Suprapubic skin (tissue), 4 donors: Measurements from ENCODE around the gene SLC6A18. TPM values are rescaled to one million over a fixed set of nuclear protein-coding genes. Genes with fewer than 3 reads are reported as not detected.
A peak's percentile ranks its signal among the peaks of the same experiment; 100 is the strongest.

Experiments
- DNase-seq, 2 donors: peaks; one replicate each; pipeline ENCODE4 v3.0.0-alpha.2; 2019; ENCODE audit warnings: low spot score in 2 of 2
- H3K27ac ChIP-seq: fragments of 200-600 bp; sonication (generic); one replicate; pipeline ENCODE4 v1.5.1; 2019
- H3K27me3 ChIP-seq: fragments of 200-600 bp; sonication (generic); one replicate; pipeline ENCODE4 v1.5.1; 2019
- H3K36me3 ChIP-seq: fragments of 200-600 bp; sonication (generic); one replicate; pipeline ENCODE4 v1.5.1; 2019
- H3K4me1 ChIP-seq: fragments of 200-600 bp; sonication (generic); one replicate; pipeline ENCODE4 v1.5.1; 2019
- H3K4me3 ChIP-seq: fragments of 200-600 bp; sonication (generic); one replicate; pipeline ENCODE4 v1.5.1; 2019; ENCODE audit warnings: mild to moderate bottlenecking
- H3K9me3 ChIP-seq: fragments of 200-600 bp; sonication (generic); one replicate; pipeline ENCODE4 v1.5.1; 2019
- EP300 ChIP-seq: sonication (generic); formaldehyde crosslinking; IDR thresholded peaks from one replicate; pipeline ENCODE4 v1.6.1; 2017; ENCODE audit warnings: antibody characterized with exemption
- POLR2A ChIP-seq, 2 donors: fragments of 450-650 bp; IDR thresholded peaks; one replicate each; pipeline ENCODE4 v1.6.1; 2017; ENCODE audit warnings: antibody characterized with exemption in 2 of 2, mild to moderate bottlenecking in 2 of 2, moderate library complexity in 2 of 2
- POLR2AphosphoS5 ChIP-seq, 3 donors: sonication (generic); formaldehyde crosslinking; IDR thresholded peaks; one replicate each; pipeline ENCODE4 v1.6.1; 2017; ENCODE audit warnings: antibody characterized with exemption in 3 of 3
- WGBS: methylation state at CpG from one replicate; pipeline ENCODE4 v1.1.5; 2018; 5-methylcytosine and 5-hydroxymethylcytosine counted together
- total RNA-seq, 4 donors: library from RNA; depleted of rRNA; stranded (reverse); fragments of >200 nt; gene quantifications; one replicate each; pipeline ENCODE4 v1.1.0, GENCODE V29; 2016
- TF ChIP-seq, protein P1 (sequence below), 2 donors: fragments of 200-600 bp in 1 of 2; fragments of 450-650 bp in 1 of 2; sonication (generic) in 1 of 2; IDR thresholded peaks; one replicate each; pipeline ENCODE4 v1.5.1; 2016 to 2019; ENCODE audit warnings: antibody characterized with exemption in 2 of 2, mild to moderate bottlenecking in 1 of 2, moderate library complexity in 1 of 2

The SLC6A18 gene
- total RNA-seq, 4 donors from 2014 or later, result not detected

DNA sequence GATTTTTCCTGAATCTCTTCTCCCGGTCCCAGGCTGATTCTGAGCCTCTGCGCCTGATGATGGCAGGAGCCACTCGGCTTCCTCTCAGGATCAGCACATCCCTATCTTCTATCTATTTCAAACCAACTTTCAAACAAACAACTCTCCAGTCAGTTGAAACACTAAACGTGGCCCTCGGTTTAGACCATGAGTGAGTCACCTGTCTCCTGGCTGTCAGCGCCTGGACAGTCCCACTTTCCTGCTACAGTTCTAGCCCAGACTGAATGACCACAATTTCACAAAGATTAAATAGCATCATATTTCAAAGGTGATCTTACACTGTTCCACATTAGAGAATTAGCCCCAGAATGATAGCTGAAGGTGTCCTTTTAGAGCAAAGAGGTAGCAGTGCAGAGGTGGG lies 17.6 kb upstream of the SLC6A18 start:
- Histone ChIP-seq H3K36me3 (no peaks in the 10 kb centered on the region), H3K27ac (no peak overlapping the region), H3K27me3 (peaks cover 67% of the 10 kb centered on the region), H3K9me3 (no peaks in the 10 kb centered on the region), H3K4me1 (no peaks in the 10 kb centered on the region), H3K4me3 (no peak overlapping the region)
- 64% methylated on average over 6 of the region's 6 CpGs for WGBS
- DNase-seq, result no peak
- TF ChIP-seq, protein P1, sequence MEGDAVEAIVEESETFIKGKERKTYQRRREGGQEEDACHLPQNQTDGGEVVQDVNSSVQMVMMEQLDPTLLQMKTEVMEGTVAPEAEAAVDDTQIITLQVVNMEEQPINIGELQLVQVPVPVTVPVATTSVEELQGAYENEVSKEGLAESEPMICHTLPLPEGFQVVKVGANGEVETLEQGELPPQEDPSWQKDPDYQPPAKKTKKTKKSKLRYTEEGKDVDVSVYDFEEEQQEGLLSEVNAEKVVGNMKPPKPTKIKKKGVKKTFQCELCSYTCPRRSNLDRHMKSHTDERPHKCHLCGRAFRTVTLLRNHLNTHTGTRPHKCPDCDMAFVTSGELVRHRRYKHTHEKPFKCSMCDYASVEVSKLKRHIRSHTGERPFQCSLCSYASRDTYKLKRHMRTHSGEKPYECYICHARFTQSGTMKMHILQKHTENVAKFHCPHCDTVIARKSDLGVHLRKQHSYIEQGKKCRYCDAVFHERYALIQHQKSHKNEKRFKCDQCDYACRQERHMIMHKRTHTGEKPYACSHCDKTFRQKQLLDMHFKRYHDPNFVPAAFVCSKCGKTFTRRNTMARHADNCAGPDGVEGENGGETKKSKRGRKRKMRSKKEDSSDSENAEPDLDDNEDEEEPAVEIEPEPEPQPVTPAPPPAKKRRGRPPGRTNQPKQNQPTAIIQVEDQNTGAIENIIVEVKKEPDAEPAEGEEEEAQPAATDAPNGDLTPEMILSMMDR (IDR thresholded peaks at IDR 0.05), result no peak
- TF ChIP-seq POLR2AphosphoS5 (IDR thresholded peaks at IDR 0.05), result no peak
- no peak for TF ChIP-seq POLR2A (IDR thresholded peaks at IDR 0.05)
- no peak for TF ChIP-seq EP300

DNA sequence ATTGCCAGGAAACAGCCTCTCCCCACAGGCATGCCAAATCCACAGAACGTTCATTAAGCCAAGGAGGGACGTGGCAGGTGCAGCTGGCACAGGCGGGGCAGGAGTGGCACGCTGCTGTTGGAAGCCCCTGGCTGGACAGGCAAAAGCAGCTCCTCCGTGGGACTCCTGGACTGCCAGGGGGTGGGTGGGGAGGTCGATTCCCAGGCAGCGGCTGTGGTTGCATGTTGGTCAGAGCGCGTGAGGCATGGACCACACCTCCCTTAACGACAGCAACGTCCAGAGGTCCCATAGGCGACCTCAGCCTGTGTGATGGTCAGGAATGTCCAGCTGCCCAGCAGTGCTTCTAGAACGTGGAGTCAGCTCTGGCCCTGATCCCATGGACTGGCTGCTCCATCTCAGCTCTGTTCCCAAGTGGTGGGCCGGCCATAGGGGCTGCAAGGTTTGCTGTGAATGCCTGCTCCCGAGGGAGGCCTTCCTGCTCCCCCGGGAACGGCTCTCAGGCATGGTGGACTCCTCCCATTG lies 16.9 kb upstream of the SLC6A18 start:
- DNase-seq, result no peak
- no peak for TF ChIP-seq EP300
- TF ChIP-seq POLR2AphosphoS5 (IDR thresholded peaks at IDR 0.05), result no peak
- TF ChIP-seq, protein P1 (IDR thresholded peaks at IDR 0.05), result no peak
- no peak for TF ChIP-seq POLR2A (IDR thresholded peaks at IDR 0.05)
- no peak overlapping the region for H3K27ac ChIP-seq
- no peaks in the 10 kb centered on the region for H3K9me3 ChIP-seq
- H3K36me3 ChIP-seq, result no peaks in the 10 kb centered on the region
- WGBS, result 64% methylated on average over 7 of the region's 17 CpGs
- peaks cover 60% of the 10 kb centered on the region for H3K27me3 ChIP-seq
- H3K4me3 ChIP-seq, result no peak overlapping the region
- no peaks in the 10 kb centered on the region for H3K4me1 ChIP-seq

DNA sequence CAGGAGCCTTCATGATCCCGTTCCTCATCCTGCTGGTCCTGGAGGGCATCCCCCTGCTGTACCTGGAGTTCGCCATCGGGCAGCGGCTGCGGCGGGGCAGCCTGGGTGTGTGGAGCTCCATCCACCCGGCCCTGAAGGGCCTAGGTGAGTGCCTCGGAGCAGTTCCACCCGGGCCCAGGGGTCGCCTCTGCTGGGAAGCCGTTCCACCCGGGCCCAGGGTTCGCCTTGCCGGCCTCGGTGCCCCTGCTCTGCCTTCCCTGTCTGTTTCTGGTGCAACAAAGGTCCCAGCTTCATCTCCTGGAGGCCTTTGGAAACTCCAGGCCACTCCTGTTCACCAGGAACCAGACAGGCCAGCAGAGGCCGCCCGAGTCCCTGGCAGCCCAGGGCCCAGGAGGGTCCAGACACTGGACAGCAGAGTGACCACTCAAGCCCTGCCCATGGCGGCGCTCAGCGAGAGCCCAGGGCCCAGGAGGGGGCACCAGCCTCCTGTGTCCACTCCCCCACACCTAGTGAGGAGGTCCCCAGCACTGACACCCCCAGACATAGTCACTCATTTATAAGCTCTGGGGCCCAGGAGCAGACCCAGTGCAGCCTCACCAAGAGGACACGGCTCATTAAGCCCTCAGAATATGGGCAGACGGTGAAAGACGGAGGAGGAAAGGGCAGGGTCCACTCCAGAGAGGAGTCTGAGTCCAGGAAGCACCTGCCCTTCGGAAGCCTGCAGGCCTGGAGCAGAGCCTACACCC lies 16.3 kb upstream of the SLC6A18 start:
- Histone ChIP-seq H3K4me1 (no peaks in the 10 kb centered on the region), H3K36me3 (no peaks in the 10 kb centered on the region), H3K27ac (no peak overlapping the region), H3K4me3 (no peak overlapping the region), H3K9me3 (no peaks in the 10 kb centered on the region), H3K27me3 (peaks cover 53% of the 10 kb centered on the region)
- DNase-seq, result no peak
- TF ChIP-seq EP300 (no peak), POLR2AphosphoS5 (IDR thresholded peaks at IDR 0.05) (no peak), POLR2A (IDR thresholded peaks at IDR 0.05) (no peak)
- TF ChIP-seq, protein P1 (IDR thresholded peaks at IDR 0.05), result peak in 1 of 2 donors; percentile 11
- WGBS, result 64% methylated on average over 4 of the region's 24 CpGs

DNA sequence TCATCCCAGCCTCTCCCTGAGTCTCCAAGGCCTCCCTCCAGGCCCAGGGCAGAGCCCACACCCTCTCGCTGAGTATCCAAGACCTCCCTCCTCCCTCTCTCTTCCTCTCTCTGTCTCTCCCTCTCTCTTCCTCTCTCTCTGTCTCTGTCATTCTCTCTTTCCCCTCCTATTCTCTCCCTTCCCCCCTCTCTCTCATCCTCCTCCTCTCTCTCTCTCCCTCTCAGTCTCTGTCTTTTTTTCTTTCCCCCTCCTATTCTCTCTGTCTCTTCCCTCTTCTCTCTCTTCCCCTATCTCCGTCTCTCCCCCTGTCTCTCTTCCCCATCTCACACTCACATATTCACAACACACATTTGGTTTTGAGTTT lies 15.7 kb upstream of the SLC6A18 start:
- 61% methylated on average over 2 of the region's 2 CpGs for WGBS
- TF ChIP-seq, protein P1 (IDR thresholded peaks at IDR 0.05), result no peak
- TF ChIP-seq POLR2A (IDR thresholded peaks at IDR 0.05) (no peak), POLR2AphosphoS5 (IDR thresholded peaks at IDR 0.05) (no peak), EP300 (no peak)
- DNase-seq, result no peak
- Histone ChIP-seq H3K4me3 (no peak overlapping the region), H3K4me1 (no peaks in the 10 kb centered on the region), H3K27ac (no peak overlapping the region), H3K27me3 (peaks cover 52% of the 10 kb centered on the region), H3K36me3 (no peaks in the 10 kb centered on the region), H3K9me3 (no peaks in the 10 kb centered on the region)

DNA sequence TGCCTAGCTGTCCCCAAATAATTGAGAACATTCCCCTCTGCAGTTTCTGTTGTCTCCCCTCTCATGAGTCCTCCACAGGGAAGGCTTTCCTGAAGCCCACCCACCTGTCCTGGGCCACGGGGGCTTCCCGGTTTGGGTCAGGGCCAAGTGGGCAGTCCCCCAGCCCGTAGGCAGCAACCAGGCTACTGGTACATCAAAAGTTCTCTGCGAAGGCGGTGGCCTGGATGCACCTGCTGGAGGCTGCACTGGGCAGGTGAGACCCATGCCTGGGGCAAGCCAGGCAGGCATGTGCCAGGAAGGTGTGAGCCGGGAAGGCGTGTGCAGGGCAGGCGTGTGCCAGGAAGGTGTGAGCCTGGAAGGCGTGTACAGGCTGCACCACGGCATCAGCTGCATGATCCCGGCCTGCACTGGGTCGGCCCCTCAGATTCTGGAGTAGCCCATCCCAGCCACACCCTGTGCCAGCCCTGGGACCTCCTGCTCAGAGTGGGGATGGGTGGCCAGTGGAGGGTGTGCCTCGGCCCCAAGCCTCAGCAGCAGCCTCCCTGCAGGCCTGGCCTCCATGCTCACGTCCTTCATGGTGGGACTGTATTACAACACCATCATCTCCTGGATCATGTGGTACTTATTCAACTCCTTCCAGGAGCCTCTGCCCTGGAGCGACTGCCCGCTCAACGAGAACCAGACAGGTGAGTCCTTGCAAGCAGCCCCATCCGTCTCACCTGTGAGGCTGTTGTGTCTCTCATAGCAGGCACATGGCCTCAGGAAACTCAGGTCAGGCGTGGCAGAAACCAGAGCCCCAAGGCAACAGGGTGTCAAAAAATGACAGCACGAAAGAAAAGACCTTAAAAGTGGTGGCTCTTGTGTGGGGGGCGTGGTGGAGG lies 15.0 kb upstream of the SLC6A18 start:
- Histone ChIP-seq H3K9me3 (no peaks in the 10 kb centered on the region), H3K27me3 (peaks cover 50% of the 10 kb centered on the region)
- 62% methylated on average over 10 of the region's 21 CpGs for WGBS

More for the DNA sequence above, 15.0 kb upstream of the SLC6A18 start:
- DNase-seq, result no peak
- TF ChIP-seq POLR2AphosphoS5 (IDR thresholded peaks at IDR 0.05) (no peak), POLR2A (IDR thresholded peaks at IDR 0.05) (no peak), EP300 (no peak)
- TF ChIP-seq, protein P1 (IDR thresholded peaks at IDR 0.05), result no peak
- Histone ChIP-seq H3K36me3 (no peaks in the 10 kb centered on the region), H3K4me1 (no peaks in the 10 kb centered on the region), H3K27ac (no peak overlapping the region), H3K4me3 (no peak overlapping the region)
